Measurements from ENCODE around the gene VWA8. TPM values are rescaled to one million over a fixed set of nuclear protein-coding genes. Genes with fewer than 3 reads are reported as not detected.

The VWA8 gene
- total and polyA plus RNA-seq, 2 experiments from 2014 or later = 6.3 to 24.6 TPM

GRCh38 chr13:41616151-41616550, 344.8 kb downstream of the VWA8 start:
- Histone ChIP-seq H3K79me2 (replicated peaks; ENCODE audit: insufficient read depth) (no peaks in the 10 kb centered on the region), H3K27ac (ENCODE audit: low read depth) (no peak overlapping the region), H3K9me2 (ENCODE audit: insufficient read depth) (no peaks in the 10 kb centered on the region), H3K36me3 (ENCODE audit: insufficient read depth) (no peaks in the 10 kb centered on the region), H3K4me3 (no peak overlapping the region), H3F3A (replicated peaks; ENCODE audit: low read depth) (no peaks in the 10 kb centered on the region), H2AFZ (no peak overlapping the region), H3K4me1 (ENCODE audit: insufficient read depth) (no peaks in the 10 kb centered on the region), H3K27me3 (ENCODE audit: insufficient read depth) (no peaks in the 10 kb centered on the region; the same call in 1 of the 2 replicates), H4K20me1 (replicated peaks; ENCODE audit: insufficient read depth) (0 out of 2 replicates have a peak, but pooled peaks cover 3% of the 10 kb centered on the region), H3K4me2 (no peak overlapping the region)
- Mint-ChIP-seq H3K36me3 (ENCODE audit: low read depth) (peaks cover 11% of the 10 kb centered on the region; the same call in 1 of the 3 replicates), H3K9me3 (peaks cover 8% of the 10 kb centered on the region; the same call in 2 of the 3 replicates), H3K27me3 (ENCODE audit: insufficient read depth, low read depth, poor library complexity) (no peaks in the 10 kb centered on the region), H3K4me1 (no peaks in the 10 kb centered on the region), H3K27ac (no peak overlapping the region), H3K4me3 (no peak overlapping the region)
- DNase-seq (ENCODE audit: low spot score) (no peak), ATAC-seq (no peak)
- TF ChIP-seq ZNF462 (CRISPR knock-in tag; IDR thresholded peaks at IDR 0.05) (no peak), EZH2 (IDR thresholded peaks at IDR 0.05; ENCODE audit: low read depth, unreplicated experiment) (no peak), ZNF114 (CRISPR knock-in tag; IDR thresholded peaks at IDR 0.05) (no peak), EZH2phosphoT487 (IDR thresholded peaks at IDR 0.05; ENCODE audit: unreplicated experiment) (no peak), NANOG (IDR thresholded peaks at IDR 0.05; ENCODE audit: borderline replicate concordance) (no peak), JUNB (IDR thresholded peaks at IDR 0.05; ENCODE audit: unreplicated experiment) (no peak), POLR2AphosphoS5 (IDR thresholded peaks at IDR 0.05; ENCODE audit: low read depth) (no peak), ZNF331 (CRISPR knock-in tag; IDR thresholded peaks at IDR 0.05; ENCODE audit: low read depth) (no peak), CREB1 (CRISPR knock-in tag; IDR thresholded peaks at IDR 0.05; ENCODE audit: low read depth) (no peak), STAT1 (IDR thresholded peaks at IDR 0.05; ENCODE audit: unreplicated experiment) (no peak)
- TF ChIP-seq, protein P1, sequence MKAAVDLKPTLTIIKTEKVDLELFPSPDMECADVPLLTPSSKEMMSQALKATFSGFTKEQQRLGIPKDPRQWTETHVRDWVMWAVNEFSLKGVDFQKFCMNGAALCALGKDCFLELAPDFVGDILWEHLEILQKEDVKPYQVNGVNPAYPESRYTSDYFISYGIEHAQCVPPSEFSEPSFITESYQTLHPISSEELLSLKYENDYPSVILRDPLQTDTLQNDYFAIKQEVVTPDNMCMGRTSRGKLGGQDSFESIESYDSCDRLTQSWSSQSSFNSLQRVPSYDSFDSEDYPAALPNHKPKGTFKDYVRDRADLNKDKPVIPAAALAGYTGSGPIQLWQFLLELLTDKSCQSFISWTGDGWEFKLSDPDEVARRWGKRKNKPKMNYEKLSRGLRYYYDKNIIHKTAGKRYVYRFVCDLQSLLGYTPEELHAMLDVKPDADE (IDR thresholded peaks at IDR 0.05) = no peak
- TF ChIP-seq, protein P2, sequence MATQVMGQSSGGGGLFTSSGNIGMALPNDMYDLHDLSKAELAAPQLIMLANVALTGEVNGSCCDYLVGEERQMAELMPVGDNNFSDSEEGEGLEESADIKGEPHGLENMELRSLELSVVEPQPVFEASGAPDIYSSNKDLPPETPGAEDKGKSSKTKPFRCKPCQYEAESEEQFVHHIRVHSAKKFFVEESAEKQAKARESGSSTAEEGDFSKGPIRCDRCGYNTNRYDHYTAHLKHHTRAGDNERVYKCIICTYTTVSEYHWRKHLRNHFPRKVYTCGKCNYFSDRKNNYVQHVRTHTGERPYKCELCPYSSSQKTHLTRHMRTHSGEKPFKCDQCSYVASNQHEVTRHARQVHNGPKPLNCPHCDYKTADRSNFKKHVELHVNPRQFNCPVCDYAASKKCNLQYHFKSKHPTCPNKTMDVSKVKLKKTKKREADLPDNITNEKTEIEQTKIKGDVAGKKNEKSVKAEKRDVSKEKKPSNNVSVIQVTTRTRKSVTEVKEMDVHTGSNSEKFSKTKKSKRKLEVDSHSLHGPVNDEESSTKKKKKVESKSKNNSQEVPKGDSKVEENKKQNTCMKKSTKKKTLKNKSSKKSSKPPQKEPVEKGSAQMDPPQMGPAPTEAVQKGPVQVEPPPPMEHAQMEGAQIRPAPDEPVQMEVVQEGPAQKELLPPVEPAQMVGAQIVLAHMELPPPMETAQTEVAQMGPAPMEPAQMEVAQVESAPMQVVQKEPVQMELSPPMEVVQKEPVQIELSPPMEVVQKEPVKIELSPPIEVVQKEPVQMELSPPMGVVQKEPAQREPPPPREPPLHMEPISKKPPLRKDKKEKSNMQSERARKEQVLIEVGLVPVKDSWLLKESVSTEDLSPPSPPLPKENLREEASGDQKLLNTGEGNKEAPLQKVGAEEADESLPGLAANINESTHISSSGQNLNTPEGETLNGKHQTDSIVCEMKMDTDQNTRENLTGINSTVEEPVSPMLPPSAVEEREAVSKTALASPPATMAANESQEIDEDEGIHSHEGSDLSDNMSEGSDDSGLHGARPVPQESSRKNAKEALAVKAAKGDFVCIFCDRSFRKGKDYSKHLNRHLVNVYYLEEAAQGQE (IDR thresholded peaks at IDR 0.05; ENCODE audit: unreplicated experiment) = no peak
- TF ChIP-seq, protein P3, sequence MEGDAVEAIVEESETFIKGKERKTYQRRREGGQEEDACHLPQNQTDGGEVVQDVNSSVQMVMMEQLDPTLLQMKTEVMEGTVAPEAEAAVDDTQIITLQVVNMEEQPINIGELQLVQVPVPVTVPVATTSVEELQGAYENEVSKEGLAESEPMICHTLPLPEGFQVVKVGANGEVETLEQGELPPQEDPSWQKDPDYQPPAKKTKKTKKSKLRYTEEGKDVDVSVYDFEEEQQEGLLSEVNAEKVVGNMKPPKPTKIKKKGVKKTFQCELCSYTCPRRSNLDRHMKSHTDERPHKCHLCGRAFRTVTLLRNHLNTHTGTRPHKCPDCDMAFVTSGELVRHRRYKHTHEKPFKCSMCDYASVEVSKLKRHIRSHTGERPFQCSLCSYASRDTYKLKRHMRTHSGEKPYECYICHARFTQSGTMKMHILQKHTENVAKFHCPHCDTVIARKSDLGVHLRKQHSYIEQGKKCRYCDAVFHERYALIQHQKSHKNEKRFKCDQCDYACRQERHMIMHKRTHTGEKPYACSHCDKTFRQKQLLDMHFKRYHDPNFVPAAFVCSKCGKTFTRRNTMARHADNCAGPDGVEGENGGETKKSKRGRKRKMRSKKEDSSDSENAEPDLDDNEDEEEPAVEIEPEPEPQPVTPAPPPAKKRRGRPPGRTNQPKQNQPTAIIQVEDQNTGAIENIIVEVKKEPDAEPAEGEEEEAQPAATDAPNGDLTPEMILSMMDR (conservative IDR thresholded peaks at IDR 0.05; ENCODE audit: low read depth in 2 of 2) = no peak

All from GM23338 (cell line).